GM12875 (cell line): ENCODE data around the gene ANKRD37.

Experiments
- H3K4me3 ChIP-seq: one replicate; pipeline ENCODE4 v1.5.1; 2011; ENCODE audit warnings: low read depth, low read length, control low read depth
- TF ChIP-seq, protein P1 (sequence below): IDR thresholded peaks from 2 replicates; pipeline ENCODE4 v1.5.1; 2011; ENCODE audit warnings: low read depth, mild to moderate bottlenecking, control low read depth, inconsistent platforms, low read length, moderate library complexity, borderline replicate concordance; ENCODE audit not compliant: insufficient read depth

ANKRD37 gene

DNA sequence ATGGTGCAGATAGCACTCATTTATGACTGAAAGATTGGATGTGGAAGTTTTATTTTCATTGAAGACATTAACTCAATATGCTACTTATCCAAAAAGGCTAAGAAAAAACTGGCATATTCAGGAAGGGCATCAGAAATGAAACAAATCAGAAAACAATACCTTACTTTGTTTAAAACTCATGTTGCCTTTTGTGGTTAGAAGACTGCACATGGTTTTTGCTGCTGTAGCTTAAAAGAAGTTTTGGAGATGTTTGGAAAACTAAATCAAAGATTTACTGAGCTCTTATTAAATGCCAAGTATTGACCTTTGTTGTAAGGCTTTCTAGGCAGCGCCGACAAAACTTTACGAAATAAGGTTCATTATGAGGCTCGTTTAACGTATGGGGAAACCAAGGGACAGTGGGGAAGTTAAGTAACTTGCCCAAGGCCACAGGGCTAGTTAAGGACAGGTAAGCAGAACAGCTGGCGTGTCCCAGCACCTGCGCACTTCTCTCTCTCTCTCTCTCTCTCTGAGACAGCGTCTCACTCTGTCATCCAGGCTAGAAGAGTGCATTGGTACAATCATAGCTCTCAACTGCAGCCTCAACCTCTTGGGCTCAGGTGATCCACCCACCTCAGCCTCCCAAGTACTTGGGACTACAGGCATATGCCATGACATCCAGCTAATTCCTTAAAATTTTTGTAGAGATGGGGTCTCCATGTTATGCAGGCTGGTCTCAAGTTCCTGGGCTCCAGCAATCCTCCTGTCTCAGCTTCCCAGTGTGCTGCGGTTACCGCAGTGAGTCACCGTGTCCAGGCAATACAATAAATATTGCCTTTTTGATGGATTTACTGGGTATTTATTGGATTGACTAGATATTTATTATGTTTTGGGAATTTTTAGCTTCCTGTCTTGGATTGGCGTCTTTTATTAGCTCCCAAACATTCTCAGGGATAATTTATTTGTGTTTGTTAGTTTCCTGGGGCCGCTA, 17.0 kb upstream of the ANKRD37 start:
- TF ChIP-seq, protein P1, sequence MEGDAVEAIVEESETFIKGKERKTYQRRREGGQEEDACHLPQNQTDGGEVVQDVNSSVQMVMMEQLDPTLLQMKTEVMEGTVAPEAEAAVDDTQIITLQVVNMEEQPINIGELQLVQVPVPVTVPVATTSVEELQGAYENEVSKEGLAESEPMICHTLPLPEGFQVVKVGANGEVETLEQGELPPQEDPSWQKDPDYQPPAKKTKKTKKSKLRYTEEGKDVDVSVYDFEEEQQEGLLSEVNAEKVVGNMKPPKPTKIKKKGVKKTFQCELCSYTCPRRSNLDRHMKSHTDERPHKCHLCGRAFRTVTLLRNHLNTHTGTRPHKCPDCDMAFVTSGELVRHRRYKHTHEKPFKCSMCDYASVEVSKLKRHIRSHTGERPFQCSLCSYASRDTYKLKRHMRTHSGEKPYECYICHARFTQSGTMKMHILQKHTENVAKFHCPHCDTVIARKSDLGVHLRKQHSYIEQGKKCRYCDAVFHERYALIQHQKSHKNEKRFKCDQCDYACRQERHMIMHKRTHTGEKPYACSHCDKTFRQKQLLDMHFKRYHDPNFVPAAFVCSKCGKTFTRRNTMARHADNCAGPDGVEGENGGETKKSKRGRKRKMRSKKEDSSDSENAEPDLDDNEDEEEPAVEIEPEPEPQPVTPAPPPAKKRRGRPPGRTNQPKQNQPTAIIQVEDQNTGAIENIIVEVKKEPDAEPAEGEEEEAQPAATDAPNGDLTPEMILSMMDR: no peak
- no peak overlapping the region for H3K4me3 ChIP-seq

DNA sequence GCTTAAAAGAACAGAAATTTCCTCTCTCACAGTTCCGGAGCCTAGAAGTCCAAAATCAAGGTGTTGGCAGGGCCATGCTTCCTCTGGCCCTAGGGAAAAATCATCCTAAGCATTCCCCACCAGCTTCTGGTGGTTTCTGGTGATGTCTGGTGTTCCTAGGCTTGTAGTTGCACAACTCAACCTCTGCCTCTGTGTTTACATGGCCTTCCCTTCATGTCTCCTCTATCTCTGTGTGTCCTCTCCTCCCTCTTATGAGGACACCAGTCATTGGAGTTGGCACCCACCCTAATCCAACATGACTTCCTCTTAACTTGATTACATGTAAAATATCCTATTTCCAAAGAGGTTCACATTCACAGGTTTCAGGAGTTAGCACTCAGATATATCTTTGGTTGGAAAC, 16.3 kb upstream of the ANKRD37 start:
- H3K4me3 ChIP-seq: no peak overlapping the region
- TF ChIP-seq, protein P1: no peak

DNA sequence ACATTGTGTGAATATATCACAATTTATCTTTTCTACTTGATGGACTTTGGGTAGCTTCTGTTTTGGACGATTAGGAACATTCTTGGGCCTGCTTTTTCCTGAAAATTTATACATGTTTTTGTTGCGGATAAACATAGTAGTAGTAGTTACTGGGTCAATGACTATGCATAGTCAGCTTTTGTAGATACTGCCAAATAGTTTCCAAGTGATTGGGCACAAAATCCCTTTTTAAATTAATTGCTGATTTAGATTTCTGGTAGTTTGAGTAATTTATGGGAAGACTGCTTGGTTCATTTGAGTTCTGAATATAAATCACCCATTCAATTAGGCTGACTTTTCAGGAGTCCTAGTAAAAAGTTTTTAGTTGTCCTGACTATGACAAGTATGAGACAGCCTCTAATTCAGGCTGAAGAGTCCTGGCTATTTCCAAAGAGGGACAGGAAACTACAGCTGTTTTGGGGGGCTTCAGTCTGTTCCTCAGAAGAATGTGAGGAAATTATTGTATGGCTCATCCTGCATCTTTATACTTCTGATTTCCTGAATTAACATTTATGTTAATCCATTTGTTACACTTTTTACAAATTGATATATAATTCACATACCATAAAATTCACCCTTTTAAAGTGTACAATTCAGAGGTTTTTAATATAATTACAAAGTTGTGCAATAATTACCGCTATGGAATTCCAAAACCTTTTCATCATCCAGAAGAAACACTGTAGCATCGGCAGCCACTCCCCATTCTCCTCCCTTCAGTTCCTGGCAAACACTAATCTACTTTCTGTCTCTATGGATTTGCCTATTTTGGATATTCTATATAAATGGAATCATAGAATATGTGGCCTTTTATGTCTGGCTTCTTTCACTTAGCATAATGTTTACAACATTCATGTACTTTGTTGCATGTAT, 15.1 kb upstream of the ANKRD37 start:
- TF ChIP-seq, protein P1: no peak

DNA sequence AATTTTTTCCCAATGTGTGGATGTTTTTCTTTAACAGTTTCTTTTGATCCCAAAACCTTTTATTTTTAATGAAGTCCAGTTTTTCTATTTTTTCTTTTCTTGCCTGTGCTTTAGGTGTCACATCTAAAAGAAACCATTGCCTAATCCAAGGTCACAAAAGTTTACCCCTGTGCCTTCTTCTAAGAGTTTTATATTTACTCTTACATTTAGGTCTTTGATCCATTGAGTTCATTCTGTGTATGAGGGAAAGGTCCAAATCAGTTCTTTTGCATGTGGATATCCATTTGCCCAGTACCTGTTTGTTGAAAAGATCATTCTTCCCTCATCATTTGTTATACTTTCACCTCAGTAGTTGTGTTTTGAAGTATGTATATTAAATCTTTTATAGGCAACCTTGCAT, 13.9 kb upstream of the ANKRD37 start:
- H3K4me3 ChIP-seq: no peak overlapping the region
- TF ChIP-seq, protein P1: no peak

More for the DNA sequence above, 15.1 kb upstream of the ANKRD37 start:
- no peak overlapping the region for H3K4me3 ChIP-seq

DNA sequence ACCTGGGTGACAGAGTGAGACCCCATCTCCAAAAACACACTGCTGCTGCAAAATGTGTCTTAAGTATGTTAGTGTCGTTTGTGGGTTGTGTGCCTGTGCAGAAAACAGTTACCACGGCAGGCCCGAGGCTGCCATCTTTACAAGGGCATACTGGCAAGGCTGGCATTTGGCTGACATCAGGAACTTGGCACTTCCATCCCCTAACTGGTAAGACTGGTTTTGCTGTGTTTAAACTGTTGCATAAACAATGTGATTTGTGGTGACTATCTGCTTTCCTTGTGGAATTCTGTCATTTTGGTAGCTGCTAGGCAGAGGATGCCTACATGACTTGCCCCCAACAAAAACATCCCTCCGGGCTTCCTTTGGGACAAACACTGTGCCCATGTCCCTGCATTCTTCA, 13.2 kb upstream of the ANKRD37 start:
- no peak overlapping the region for H3K4me3 ChIP-seq
- TF ChIP-seq, protein P1: no peak

DNA sequence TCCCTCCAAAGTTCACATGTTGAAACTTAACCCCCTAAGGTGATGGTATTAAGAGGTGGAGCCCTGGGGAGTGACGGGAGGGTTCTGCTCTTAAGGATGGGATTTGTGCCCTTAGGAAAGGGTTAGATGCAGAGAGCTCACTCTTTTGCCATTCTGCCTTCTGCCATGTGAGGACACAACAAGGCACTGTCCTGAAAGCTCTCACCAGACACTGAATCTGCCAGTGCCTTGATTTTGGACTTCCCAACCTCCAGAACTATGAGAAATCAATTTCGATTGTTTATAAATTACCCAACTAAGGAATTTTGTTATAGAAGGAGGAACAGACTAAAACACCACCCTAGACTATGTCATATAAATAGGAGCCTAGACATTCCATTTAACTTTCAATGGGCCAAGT, 12.6 kb upstream of the ANKRD37 start:
- H3K4me3 ChIP-seq: no peak overlapping the region
- TF ChIP-seq, protein P1: no peak
